Naive thymus-derived CD4-positive, alpha-beta T cell (primary cell): ENCODE measurements around the gene ABCC8. TPM values are rescaled to one million over a fixed set of nuclear protein-coding genes. Genes with fewer than 3 reads are reported as not detected.

Experiments used
- ATAC-seq: fragments of 150-1000 bp; cut with Tn5 transposase; 2 replicates; pipeline ENCODE4 v1.10.0; 2021; ENCODE audit warnings: mild to moderate bottlenecking, moderate library complexity
- CTCF ChIA-PET: fragments of 350-600 bp; sonication (Branson Sonifier 250); formaldehyde crosslinking; loops from one replicate; lab custom pipeline; 2021; ENCODE audit warnings: antibody characterized with exemption; lab: Charles Lee
- POLR2A ChIA-PET: fragments of 350-600 bp; sonication (Branson Sonifier 250); formaldehyde crosslinking; loops from one replicate; lab custom pipeline; 2021; ENCODE audit warnings: antibody characterized with exemption, inconsistent platforms; lab: Charles Lee
- DNase-seq, 9 donors: peaks; one replicate each; pipeline versions ENCODE4 v3.0.0 to v3.0.0-alpha.2; 2020 to 2022; ENCODE audit warnings: mixed read lengths in 1 of 9
- H3K27ac ChIP-seq: one replicate; pipeline ENCODE4 v1.7.0; 2013; ENCODE audit warnings: mild to moderate bottlenecking, low read depth, low read length, moderate library complexity
- H3K27me3 ChIP-seq, 2 donors: one replicate each; pipeline ENCODE4 v1.7.0; 2013; ENCODE audit warnings: low read length in 2 of 2, mild to moderate bottlenecking in 2 of 2, moderate library complexity in 2 of 2; ENCODE audit not compliant: control insufficient read depth in 2 of 2, insufficient read depth in 2 of 2
- H3K36me3 ChIP-seq, 3 experiments: 1 replicate in 2 of 3; 2 replicates in 1 of 3; pipeline ENCODE4 v1.7.0; 2013; ENCODE audit warnings: low read length in 3 of 3, mild to moderate bottlenecking in 3 of 3, moderate library complexity in 1 of 3; ENCODE audit not compliant: insufficient read depth in 3 of 3, control insufficient read depth in 2 of 3
- H3K4me1 ChIP-seq, 2 donors: one replicate each; pipeline ENCODE4 v1.7.0; 2013; ENCODE audit warnings: low read length in 2 of 2, mild to moderate bottlenecking in 2 of 2, moderate library complexity in 1 of 2; ENCODE audit not compliant: control insufficient read depth in 2 of 2, insufficient read depth in 2 of 2
- H3K4me3 ChIP-seq: 2 replicates; pipeline ENCODE4 v1.7.0; 2013; ENCODE audit warnings: mild to moderate bottlenecking, low read length
- H3K9me3 ChIP-seq, 3 experiments: 1 replicate in 2 of 3; 2 replicates in 1 of 3; pipeline ENCODE4 v1.7.0; 2013; ENCODE audit warnings: low read length in 3 of 3; ENCODE audit not compliant: control insufficient read depth in 2 of 3
- H3K27ac Mint-ChIP-seq, 9 donors: one replicate each; pipeline ENCODE4 v1.8.0; 2020 to 2022; ENCODE audit warnings: mixed read lengths in 9 of 9, mild to moderate bottlenecking in 8 of 9, moderate library complexity in 5 of 9, inconsistent platforms in 2 of 9
- H3K27me3 Mint-ChIP-seq, 5 donors: one replicate each; pipeline ENCODE4 v1.8.0; 2021 to 2022; ENCODE audit warnings: mixed read lengths in 5 of 5, mild to moderate bottlenecking in 1 of 5
- H3K36me3 Mint-ChIP-seq, 5 donors: one replicate each; pipeline ENCODE4 v1.8.0; 2020 to 2022; ENCODE audit warnings: mixed read lengths in 5 of 5, mild to moderate bottlenecking in 3 of 5, inconsistent platforms in 1 of 5
- H3K4me1 Mint-ChIP-seq, 7 donors: one replicate each; pipeline ENCODE4 v1.8.0; 2020 to 2022; ENCODE audit warnings: mixed read lengths in 7 of 7, mild to moderate bottlenecking in 3 of 7, inconsistent platforms in 1 of 7
- H3K4me3 Mint-ChIP-seq, 10 donors: one replicate each; pipeline ENCODE4 v1.8.0; 2020 to 2022; ENCODE audit warnings: mild to moderate bottlenecking in 10 of 10, mixed read lengths in 10 of 10, moderate library complexity in 6 of 10, inconsistent platforms in 2 of 10
- H3K9me3 Mint-ChIP-seq, 11 donors: one replicate each; pipeline ENCODE4 v1.8.0; 2020 to 2022; ENCODE audit warnings: mixed read lengths in 11 of 11, mild to moderate bottlenecking in 4 of 11, inconsistent platforms in 1 of 11, moderate library complexity in 1 of 11
- intact Hi-C, 2 donors: fragments of 100-400 bp; cut with micrococcal nuclease; formaldehyde crosslinking; loops; one replicate each; pipeline ENCODE4 v1.15.1; 2023
- polyA plus RNA-seq, 2 donors: library from polyadenylated mRNA; unstranded; fragments of 300-500 nt; fragmentation: Illumina TruSeq; gene quantifications; one replicate each; pipeline ENCODE4 v1.2.3, GENCODE V29; 2021
- total RNA-seq, 6 experiments: library from RNA in 5 of 6; stranded (reverse) in 5 of 6; gene quantifications; 1 replicate in 5 of 6; 2 replicates in 1 of 6; pipeline ENCODE4 v1.2.3 and lab custom pipeline; 2021 to 2026

ABCC8 gene
- total and polyA plus RNA-seq, 7 experiments from 2014 or later = 0.36 TPM; not detected in 6

- H3K27ac Mint-ChIP-seq = no peak overlapping the region
- intact Hi-C loops = no loop called here
Measured at GRCh38 chr11:17343907-17344306, 132.7 kb downstream of the ABCC8 start.

GRCh38 chr11:17343257-17343656, 133.4 kb downstream of the ABCC8 start:
- Histone ChIP-seq H3K4me1 (no peaks in the 10 kb centered on the region), H3K36me3 (peaks cover 0 to 6% (median 0%) of the 10 kb centered on the region in 3 experiments), H3K27me3 (no peaks in the 10 kb centered on the region), H3K9me3 (no peaks in the 10 kb centered on the region), H3K27ac (no peak overlapping the region), H3K4me3 (no peak overlapping the region)
- DNase-seq (no peak), ATAC-seq (no peak)
- H3K27me3 Mint-ChIP-seq = no peaks in the 10 kb centered on the region
- peak overlapping the region in 1 of 9 donors; percentile 38 for H3K27ac Mint-ChIP-seq
- intact Hi-C loops = no loop called here
- no peak overlapping the region for H3K4me3 Mint-ChIP-seq
- ChIA-PET CTCF (no interaction called here), POLR2A (no interaction called here)
- peaks cover 0 to 26% (median 7%) of the 10 kb centered on the region in 5 donors for H3K36me3 Mint-ChIP-seq
- no peaks in the 10 kb centered on the region for H3K9me3 Mint-ChIP-seq
- peaks cover 0 to 4% (median 0%) of the 10 kb centered on the region in 7 donors for H3K4me1 Mint-ChIP-seq

More at GRCh38 chr11:17343907-17344306, 132.7 kb downstream of the ABCC8 start:
- DNase-seq = no peak
- H3K4me3 Mint-ChIP-seq = no peak overlapping the region
- ATAC-seq = no peak
- POLR2A ChIA-PET = no interaction called here
- no peaks in the 10 kb centered on the region for H3K27me3 ChIP-seq
- H3K9me3 Mint-ChIP-seq = no peaks in the 10 kb centered on the region
- no peak overlapping the region for H3K27ac ChIP-seq
- H3K36me3 ChIP-seq = peaks cover 0 to 6% (median 0%) of the 10 kb centered on the region in 3 experiments
- H3K9me3 ChIP-seq = no peaks in the 10 kb centered on the region
- H3K4me1 ChIP-seq = no peaks in the 10 kb centered on the region
- H3K4me1 Mint-ChIP-seq = peaks cover 0 to 4% (median 0%) of the 10 kb centered on the region in 7 donors
- CTCF ChIA-PET = no interaction called here
- H3K27me3 Mint-ChIP-seq = no peaks in the 10 kb centered on the region
- H3K4me3 ChIP-seq = no peak overlapping the region
- peaks cover 0 to 26% (median 7%) of the 10 kb centered on the region in 5 donors for H3K36me3 Mint-ChIP-seq

Other genes with a start within 250 kb of the ABCC8 start
- 100 to 1,000 TPM in 4 of 5 experiments, 10 to 100 TPM in 1; 72.0 to 171 (median 145) TPM for gene NUCB2, start 200.1 kb downstream of the ABCC8 start, total RNA-seq
- 100 to 1,000 TPM; 280 to 359 TPM for gene NUCB2, start 200.1 kb downstream of the ABCC8 start, polyA plus RNA-seq
- gene NCR3LG1, start 125.0 kb downstream of the ABCC8 start, total RNA-seq = 1 to 10 TPM in 4 of 5 experiments, under 1 TPM in 1; 0.70 to 2.9 (median 2.3) TPM
- gene NCR3LG1, start 125.0 kb downstream of the ABCC8 start, polyA plus RNA-seq = not detected
- 1 to 10 TPM in 1 of 5 experiments, under 1 TPM in 2, not detected in 2; 0.24 to 1.4 (median 0.30) TPM for gene KCNJ11, start 88.2 kb downstream of the ABCC8 start, total RNA-seq
- gene KCNJ11, start 88.2 kb downstream of the ABCC8 start, polyA plus RNA-seq = not detected
- not detected for gene USH1C, start 67.6 kb upstream of the ABCC8 start, total RNA-seq
- gene USH1C, start 67.6 kb upstream of the ABCC8 start, polyA plus RNA-seq = not detected
- gene OTOG, start 70.4 kb upstream of the ABCC8 start, total RNA-seq = not detected
- not detected for gene OTOG, start 70.4 kb upstream of the ABCC8 start, polyA plus RNA-seq
- not detected for gene MYOD1, start 242.7 kb upstream of the ABCC8 start, total RNA-seq
- not detected for gene MYOD1, start 242.7 kb upstream of the ABCC8 start, polyA plus RNA-seq